ENCODE results near the gene TPPP2.

The TPPP2 gene

DNA sequence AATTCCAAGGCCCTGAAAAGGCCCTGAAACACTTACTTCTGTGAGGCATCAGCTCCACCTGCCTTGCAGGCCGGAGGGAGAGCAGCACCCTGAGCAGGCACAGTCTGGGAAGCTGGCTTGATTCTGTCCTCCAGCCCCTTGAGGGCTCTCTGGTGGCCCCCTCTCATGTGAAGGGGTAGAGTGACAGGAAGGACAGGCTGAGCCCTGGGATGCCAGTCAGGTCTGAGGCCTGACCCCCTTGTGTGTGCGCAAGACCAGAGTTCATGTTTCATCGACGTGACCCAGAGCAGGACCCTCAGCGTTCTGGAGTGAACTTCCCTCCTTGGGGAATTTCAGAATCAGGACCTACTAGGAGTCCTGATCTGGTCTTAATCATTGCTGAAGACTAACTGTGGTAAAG lies 28.9 kb downstream of the TPPP2 start:
- TF ChIP-seq, protein P1, sequence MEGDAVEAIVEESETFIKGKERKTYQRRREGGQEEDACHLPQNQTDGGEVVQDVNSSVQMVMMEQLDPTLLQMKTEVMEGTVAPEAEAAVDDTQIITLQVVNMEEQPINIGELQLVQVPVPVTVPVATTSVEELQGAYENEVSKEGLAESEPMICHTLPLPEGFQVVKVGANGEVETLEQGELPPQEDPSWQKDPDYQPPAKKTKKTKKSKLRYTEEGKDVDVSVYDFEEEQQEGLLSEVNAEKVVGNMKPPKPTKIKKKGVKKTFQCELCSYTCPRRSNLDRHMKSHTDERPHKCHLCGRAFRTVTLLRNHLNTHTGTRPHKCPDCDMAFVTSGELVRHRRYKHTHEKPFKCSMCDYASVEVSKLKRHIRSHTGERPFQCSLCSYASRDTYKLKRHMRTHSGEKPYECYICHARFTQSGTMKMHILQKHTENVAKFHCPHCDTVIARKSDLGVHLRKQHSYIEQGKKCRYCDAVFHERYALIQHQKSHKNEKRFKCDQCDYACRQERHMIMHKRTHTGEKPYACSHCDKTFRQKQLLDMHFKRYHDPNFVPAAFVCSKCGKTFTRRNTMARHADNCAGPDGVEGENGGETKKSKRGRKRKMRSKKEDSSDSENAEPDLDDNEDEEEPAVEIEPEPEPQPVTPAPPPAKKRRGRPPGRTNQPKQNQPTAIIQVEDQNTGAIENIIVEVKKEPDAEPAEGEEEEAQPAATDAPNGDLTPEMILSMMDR (IDR thresholded peaks at IDR 0.05; ENCODE audit: borderline replicate concordance, insufficient read depth, low read depth, low read length), result no peak
- H3K4me3 ChIP-seq (ENCODE audit: low read depth, low read length), result no peak overlapping the region

DNA sequence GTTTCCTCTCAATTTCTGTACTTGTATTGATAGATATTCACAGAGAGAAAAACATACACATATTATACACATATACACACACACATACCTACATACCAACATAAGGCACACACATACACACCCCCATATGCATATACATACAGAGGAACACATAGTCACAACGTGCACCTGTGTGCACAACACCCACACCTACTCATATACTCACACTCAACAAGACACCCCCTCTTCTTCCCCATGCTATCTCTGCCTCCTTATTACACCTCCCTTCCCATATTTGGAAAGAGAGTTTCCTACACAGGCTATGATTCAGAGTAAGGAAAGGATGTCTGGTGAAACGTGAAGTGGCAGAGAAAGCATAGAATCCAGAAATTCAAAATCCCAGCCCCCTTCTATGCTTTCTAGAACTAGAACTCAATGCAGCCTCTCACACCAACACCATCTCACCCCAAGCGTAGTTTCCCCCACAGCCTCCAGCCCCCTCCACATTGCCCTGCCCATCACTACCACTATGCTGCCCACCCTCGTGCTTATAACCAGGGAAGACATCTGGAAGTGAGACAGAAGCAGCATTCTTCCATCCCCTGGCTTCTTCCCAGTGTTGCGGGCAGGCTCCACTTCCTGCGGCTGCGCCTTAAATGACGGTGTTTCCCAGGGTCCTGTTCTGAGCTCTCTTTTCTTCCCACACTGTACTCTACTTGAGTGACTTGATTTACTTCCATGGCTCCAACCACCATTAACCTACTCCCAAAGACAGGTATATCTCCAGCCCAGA lies 30.0 kb downstream of the TPPP2 start:
- TF ChIP-seq, protein P1 (IDR thresholded peaks at IDR 0.05; ENCODE audit: borderline replicate concordance, insufficient read depth, low read depth, low read length), result no peak
- H3K4me3 ChIP-seq (ENCODE audit: low read depth, low read length), result no peak overlapping the region

DNA sequence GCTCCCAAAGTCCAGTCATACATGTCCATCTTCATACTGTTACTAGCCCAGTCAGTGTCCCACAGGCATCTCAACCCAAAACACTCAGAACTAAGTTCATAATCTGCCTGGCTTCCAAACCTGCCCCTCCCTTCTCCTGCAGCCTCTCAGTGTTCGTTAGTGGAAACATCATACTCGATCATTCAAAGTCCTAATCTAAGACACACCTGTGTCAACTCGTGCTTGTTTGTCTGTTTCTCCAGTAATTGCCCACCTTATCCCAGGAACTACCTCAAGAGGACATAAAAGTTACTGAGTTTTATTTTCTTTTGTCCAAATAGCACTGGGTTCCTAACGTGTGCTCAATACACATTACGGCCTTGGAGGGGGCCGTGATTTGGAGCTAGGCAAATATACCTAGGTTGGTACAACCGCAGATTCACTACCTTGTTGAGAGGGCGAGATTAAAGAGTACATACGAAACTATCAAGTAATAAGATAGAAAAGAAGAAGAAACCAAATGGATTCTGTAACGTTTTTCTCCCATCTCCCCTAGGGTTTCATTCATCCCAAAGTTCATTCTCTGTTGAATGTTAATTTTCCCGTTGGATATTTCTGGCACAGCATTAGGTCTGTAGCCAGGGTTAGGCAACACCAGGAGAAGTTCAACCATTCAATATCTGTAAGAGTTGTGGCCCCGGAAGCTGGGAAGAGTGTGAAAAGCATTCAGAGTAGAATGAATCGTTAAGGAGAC lies 30.8 kb downstream of the TPPP2 start:
- TF ChIP-seq, protein P1 (IDR thresholded peaks at IDR 0.05; ENCODE audit: borderline replicate concordance, insufficient read depth, low read depth, low read length), result no peak
- H3K4me3 ChIP-seq (ENCODE audit: low read depth, low read length), result no peak overlapping the region

DNA sequence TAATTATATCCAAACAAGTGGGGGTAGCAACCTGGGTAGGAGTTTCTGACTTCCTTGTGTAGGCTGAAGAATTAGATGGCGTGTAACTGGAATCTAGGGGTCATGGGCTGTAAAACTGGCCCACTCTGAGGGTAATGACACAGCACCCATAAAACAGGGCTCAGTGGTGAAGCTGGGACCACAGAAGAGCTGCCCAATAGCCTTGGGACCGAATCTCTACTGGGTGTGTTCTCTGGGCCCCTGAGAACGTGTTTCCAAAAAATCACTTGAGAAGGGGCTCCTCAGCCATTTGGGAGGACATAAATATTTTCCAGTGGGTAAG lies 31.3 kb downstream of the TPPP2 start:
- TF ChIP-seq, protein P1 (IDR thresholded peaks at IDR 0.05; ENCODE audit: borderline replicate concordance, insufficient read depth, low read depth, low read length), result no peak
- H3K4me3 ChIP-seq (ENCODE audit: low read depth, low read length), result no peak overlapping the region

DNA sequence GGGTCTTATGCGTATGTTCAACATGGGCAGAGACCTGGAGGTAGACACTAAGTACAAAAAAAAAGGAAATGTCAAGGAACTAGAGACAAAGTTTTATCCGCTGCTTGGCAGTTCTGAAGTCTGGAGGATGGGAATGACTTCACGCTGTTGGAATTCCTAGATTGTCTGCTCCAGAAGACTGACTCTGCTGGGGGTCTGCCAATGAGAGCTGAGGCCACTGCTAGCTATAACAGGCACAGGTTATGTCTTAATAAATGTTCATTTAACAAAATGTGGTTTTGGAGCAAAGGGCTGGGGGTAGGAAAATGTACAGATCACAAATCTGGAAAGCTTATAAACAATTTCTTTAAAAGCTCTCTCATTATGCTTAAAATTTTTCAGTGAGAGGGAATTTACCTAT lies 33.5 kb downstream of the TPPP2 start:
- TF ChIP-seq, protein P1 (IDR thresholded peaks at IDR 0.05; ENCODE audit: borderline replicate concordance, insufficient read depth, low read depth, low read length), result no peak
- no peak overlapping the region for H3K4me3 ChIP-seq (ENCODE audit: low read depth, low read length)

DNA sequence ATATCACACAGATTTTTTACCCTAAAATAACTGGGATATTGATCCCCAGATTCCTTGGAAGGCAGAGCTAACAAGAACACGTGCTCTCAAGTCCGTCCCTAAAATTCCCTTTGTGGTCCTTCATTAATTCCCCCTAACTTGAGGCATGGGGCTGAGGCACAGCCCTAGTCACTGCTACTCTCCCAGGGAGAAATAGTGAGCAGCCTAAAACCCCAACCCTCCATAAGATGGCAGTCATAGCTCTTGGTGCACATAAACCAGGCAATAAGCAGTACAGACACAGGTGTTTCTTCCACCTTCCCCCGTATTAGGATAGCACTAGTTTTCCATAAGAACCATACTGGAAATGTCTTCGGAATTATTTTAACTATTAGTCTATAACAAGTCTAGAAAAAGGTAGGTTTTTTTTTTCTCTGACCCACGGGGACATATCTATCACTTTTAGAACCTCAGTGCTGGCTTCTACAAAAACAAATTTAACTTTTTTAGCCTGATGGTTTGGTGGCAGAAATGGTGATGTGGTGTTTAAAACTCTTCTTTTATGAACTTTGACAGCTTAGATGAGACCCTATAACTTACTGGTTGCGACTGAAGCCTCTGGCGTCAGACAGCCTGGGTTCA lies 37.0 kb downstream of the TPPP2 start:
- H3K4me3 ChIP-seq (ENCODE audit: low read depth, low read length), result no peak overlapping the region
- TF ChIP-seq, protein P1 (IDR thresholded peaks at IDR 0.05; ENCODE audit: borderline replicate concordance, insufficient read depth, low read depth, low read length), result peak; percentile 16; the same call in 1 of the 2 replicates
